Activated naive CD8-positive, alpha-beta T cell treated with anti-CD3 and anti-CD28 coated beads for 36 hours (primary cell): ENCODE results near the gene GNB4. TPM values are rescaled to one million over a fixed set of nuclear protein-coding genes. Genes with fewer than 3 reads are reported as not detected.

ENCODE experiments used
- DNase-seq: peaks from one replicate; pipeline ENCODE4 v3.0.0; 2021
- H3K27ac Mint-ChIP-seq: one replicate; pipeline ENCODE4 v1.8.0; 2022; ENCODE audit warnings: mild to moderate bottlenecking, moderate library complexity, mixed read lengths
- H3K27me3 Mint-ChIP-seq: one replicate; pipeline ENCODE4 v1.8.0; 2022; ENCODE audit warnings: mild to moderate bottlenecking, mixed read lengths
- H3K36me3 Mint-ChIP-seq: one replicate; pipeline ENCODE4 v1.8.0; 2021; ENCODE audit warnings: mild to moderate bottlenecking, mixed read lengths
- H3K4me1 Mint-ChIP-seq: one replicate; pipeline ENCODE4 v1.8.0; 2021; ENCODE audit warnings: mixed read lengths
- H3K4me3 Mint-ChIP-seq: one replicate; pipeline ENCODE4 v1.8.0; 2022; ENCODE audit warnings: mild to moderate bottlenecking, moderate library complexity, mixed read lengths
- H3K9me3 Mint-ChIP-seq: one replicate; pipeline ENCODE4 v1.8.0; 2022; ENCODE audit warnings: mixed read lengths
- total RNA-seq, 2 experiments: library from RNA; stranded (reverse); gene quantifications; one replicate each; pipeline ENCODE4 v1.2.3, GENCODE V29; 2021

The GNB4 gene
- total RNA-seq, 2 experiments from 2014 or later: 2.9 to 4.0 TPM

DNA sequence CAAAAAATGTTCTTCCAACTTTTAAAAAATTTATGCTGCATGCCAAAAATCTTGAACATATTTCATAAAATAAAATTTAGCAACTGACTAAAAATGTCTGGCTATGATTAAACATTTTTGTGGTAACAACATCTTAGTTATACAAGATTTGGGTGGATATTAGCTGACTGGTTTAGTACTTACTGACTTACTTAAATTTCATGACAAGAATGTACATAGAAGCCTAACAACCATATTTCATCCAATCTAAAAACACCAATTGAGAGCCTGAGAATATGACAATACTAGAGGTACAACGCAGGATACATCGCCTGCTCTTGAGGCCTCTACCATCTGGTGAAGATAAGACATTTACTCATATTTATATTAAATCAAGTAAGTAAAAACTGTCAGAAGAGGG, 34.6 kb downstream of the GNB4 start:
- H3K9me3 Mint-ChIP-seq: no peaks in the 10 kb centered on the region
- H3K27me3 Mint-ChIP-seq: no peaks in the 10 kb centered on the region

GRCh38 chr3:179415377-179415776, 35.9 kb downstream of the GNB4 start:
- no peak for DNase-seq
- no peaks in the 10 kb centered on the region for H3K9me3 Mint-ChIP-seq
- no peaks in the 10 kb centered on the region for H3K27me3 Mint-ChIP-seq
- H3K27ac Mint-ChIP-seq: no peak overlapping the region
- H3K4me3 Mint-ChIP-seq: no peak overlapping the region
- H3K4me1 Mint-ChIP-seq: no peaks in the 10 kb centered on the region
- H3K36me3 Mint-ChIP-seq: no peaks in the 10 kb centered on the region

More for the DNA sequence above, 34.6 kb downstream of the GNB4 start:
- Mint-ChIP-seq H3K4me3 (no peak overlapping the region), H3K36me3 (no peaks in the 10 kb centered on the region), H3K27ac (no peak overlapping the region), H3K4me1 (no peaks in the 10 kb centered on the region)
- DNase-seq: no peak

DNA sequence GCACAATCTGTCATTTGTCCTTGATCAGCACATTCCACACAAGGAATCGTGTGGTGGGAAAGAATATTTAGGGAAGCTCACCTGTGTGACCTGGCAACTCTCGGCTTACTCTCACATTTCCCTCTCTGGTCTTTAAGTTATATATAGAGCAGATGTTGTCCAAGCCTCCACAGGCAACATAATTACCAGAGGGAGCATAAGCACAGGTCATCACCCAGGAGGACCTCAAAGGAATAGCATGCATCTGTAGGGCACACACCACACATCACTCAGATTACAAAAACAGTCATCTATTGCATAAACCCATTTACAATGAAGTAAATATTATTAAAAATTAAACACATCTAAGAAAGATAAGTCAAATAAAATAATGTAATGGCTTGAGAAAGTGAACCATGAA, 36.5 kb downstream of the GNB4 start:
- Mint-ChIP-seq H3K27ac (no peak overlapping the region), H3K27me3 (no peaks in the 10 kb centered on the region), H3K36me3 (no peaks in the 10 kb centered on the region), H3K4me1 (no peaks in the 10 kb centered on the region), H3K4me3 (no peak overlapping the region), H3K9me3 (no peaks in the 10 kb centered on the region)
- DNase-seq: no peak

- Mint-ChIP-seq H3K27ac (no peak overlapping the region), H3K27me3 (no peaks in the 10 kb centered on the region), H3K4me3 (no peak overlapping the region), H3K9me3 (no peaks in the 10 kb centered on the region), H3K36me3 (no peaks in the 10 kb centered on the region), H3K4me1 (no peaks in the 10 kb centered on the region)
- DNase-seq: no peak
Observed at GRCh38 chr3:179410999-179411398, 40.3 kb downstream of the GNB4 start.

DNA sequence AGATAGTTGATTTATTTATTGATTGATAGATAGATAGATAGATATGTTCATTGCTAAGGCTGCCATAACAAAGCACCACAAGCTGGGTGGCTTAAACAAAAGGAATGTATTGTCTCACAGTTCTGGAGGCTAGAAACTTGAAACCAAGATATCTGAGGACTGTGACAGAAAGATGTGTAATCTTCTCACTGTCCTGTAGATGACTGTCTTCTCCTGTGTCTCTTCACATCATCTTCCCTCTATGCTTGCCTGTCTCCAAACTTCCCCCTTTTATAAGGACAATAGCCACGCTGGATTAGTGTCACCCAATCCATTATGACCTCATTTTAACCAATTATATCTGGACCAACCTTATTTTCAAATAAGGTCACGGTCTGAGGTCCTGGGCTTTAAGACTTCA, 40.9 kb downstream of the GNB4 start:
- no peak overlapping the region for H3K27ac Mint-ChIP-seq
- H3K4me1 Mint-ChIP-seq: no peaks in the 10 kb centered on the region
- no peaks in the 10 kb centered on the region for H3K27me3 Mint-ChIP-seq
- H3K4me3 Mint-ChIP-seq: no peak overlapping the region
- DNase-seq: no peak
- H3K9me3 Mint-ChIP-seq: no peaks in the 10 kb centered on the region
- no peaks in the 10 kb centered on the region for H3K36me3 Mint-ChIP-seq

- Mint-ChIP-seq H3K27me3 (no peaks in the 10 kb centered on the region), H3K4me3 (no peak overlapping the region), H3K4me1 (no peaks in the 10 kb centered on the region), H3K36me3 (peaks cover 10% of the 10 kb centered on the region), H3K9me3 (no peaks in the 10 kb centered on the region), H3K27ac (no peak overlapping the region)
- no peak for DNase-seq
Observed at GRCh38 chr3:179404307-179404706, 47.0 kb downstream of the GNB4 start.

DNA sequence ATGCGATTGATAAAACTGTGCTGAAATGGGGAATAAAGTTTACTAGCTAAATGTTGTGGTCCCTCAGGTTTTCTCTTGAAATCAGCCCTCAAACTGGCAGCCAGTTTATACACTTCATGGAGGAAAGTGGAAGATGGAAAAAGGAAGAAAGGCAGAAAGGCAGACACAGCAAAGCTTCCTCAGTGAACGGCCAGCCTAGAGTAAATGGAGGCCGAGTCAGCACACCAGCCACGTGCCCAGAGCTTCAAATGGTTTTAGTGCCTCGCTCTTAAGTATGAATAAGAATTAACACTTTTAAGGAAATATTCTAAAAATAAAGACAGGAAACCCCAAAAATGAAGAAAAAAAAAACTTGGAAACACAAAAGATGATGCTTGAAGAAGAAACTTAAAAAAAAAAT, 48.3 kb downstream of the GNB4 start:
- H3K27ac Mint-ChIP-seq: no peak overlapping the region
- H3K27me3 Mint-ChIP-seq: no peaks in the 10 kb centered on the region
- H3K36me3 Mint-ChIP-seq: peaks cover 10% of the 10 kb centered on the region
- no peak for DNase-seq
- H3K9me3 Mint-ChIP-seq: no peaks in the 10 kb centered on the region
- no peak overlapping the region for H3K4me3 Mint-ChIP-seq
- no peaks in the 10 kb centered on the region for H3K4me1 Mint-ChIP-seq

DNA sequence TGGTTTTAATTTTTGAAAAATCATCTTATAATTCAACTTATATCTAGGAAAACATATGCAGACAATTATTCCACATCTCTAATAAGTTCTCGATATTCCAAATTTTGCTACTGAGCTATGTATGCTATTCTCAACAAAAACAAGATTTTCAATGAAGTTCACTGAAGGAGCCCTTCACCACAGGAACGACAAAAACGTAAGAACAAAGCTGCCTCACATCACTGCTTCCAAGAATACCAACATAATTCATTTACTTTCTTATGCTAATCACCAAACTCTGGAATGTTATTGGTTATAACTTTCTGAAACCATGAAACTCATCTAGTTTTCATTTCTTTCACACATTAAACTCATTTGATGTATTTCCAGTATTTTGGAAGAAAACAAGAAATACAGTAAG, 49.7 kb downstream of the GNB4 start:
- Mint-ChIP-seq H3K27ac (no peak overlapping the region), H3K4me1 (no peaks in the 10 kb centered on the region), H3K27me3 (no peaks in the 10 kb centered on the region), H3K36me3 (peaks cover 10% of the 10 kb centered on the region), H3K9me3 (no peaks in the 10 kb centered on the region), H3K4me3 (no peak overlapping the region)
- DNase-seq: no peak

- DNase-seq: no peak
- H3K4me3 Mint-ChIP-seq: no peak overlapping the region
- H3K4me1 Mint-ChIP-seq: no peaks in the 10 kb centered on the region
- H3K36me3 Mint-ChIP-seq: peaks cover 13% of the 10 kb centered on the region
- no peak overlapping the region for H3K27ac Mint-ChIP-seq
- H3K9me3 Mint-ChIP-seq: no peaks in the 10 kb centered on the region
- no peaks in the 10 kb centered on the region for H3K27me3 Mint-ChIP-seq
Observed at GRCh38 chr3:179398574-179399231, 52.6 kb downstream of the GNB4 start.

DNA sequence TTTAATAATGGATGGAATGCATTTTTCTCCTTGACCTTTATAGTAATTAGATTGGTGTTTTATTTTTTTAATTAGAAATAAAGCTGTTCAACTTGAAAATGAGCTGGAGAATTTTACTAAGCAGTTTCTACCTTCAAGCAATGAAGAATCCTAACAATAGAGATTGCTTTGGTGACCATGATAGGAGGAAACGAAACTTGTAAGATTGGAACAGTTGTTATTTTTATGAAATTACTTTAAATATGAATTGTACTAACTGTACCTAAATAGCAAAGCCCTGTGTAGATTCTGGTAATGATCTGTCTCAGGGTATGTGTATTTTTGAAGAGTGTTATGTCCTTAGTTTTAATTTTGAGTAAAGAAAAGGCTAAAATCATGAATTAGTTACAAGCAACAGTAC, 59.4 kb downstream of the GNB4 start:
- Mint-ChIP-seq H3K4me3 (no peak overlapping the region), H3K4me1 (no peaks in the 10 kb centered on the region), H3K9me3 (no peaks in the 10 kb centered on the region), H3K27me3 (no peaks in the 10 kb centered on the region), H3K36me3 (peaks cover 15% of the 10 kb centered on the region), H3K27ac (no peak overlapping the region)
- no peak for DNase-seq

DNA sequence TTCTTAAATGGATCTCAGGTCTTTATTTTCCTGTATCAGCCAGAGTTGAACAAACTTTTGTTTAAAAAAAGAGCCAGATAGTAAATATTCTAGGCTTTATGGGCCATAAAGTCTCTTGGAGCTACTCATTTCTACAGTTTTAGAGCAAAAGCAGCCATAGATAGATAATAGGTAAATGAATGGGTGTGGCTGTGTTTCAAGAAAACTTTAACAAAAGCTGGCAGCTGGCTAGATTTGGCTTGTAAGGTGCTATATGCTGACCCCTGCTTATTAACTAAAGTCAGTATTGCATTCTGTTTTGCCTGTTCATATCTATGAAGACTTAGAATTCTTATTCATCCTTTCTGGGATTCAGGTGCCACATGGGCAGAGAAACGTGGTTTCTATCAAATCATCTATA, 74.8 kb downstream of the GNB4 start:
- Mint-ChIP-seq H3K4me3 (no peak overlapping the region), H3K9me3 (no peaks in the 10 kb centered on the region), H3K27ac (no peak overlapping the region), H3K36me3 (peaks cover 22% of the 10 kb centered on the region), H3K4me1 (no peaks in the 10 kb centered on the region), H3K27me3 (no peaks in the 10 kb centered on the region)
- no peak for DNase-seq

DNA sequence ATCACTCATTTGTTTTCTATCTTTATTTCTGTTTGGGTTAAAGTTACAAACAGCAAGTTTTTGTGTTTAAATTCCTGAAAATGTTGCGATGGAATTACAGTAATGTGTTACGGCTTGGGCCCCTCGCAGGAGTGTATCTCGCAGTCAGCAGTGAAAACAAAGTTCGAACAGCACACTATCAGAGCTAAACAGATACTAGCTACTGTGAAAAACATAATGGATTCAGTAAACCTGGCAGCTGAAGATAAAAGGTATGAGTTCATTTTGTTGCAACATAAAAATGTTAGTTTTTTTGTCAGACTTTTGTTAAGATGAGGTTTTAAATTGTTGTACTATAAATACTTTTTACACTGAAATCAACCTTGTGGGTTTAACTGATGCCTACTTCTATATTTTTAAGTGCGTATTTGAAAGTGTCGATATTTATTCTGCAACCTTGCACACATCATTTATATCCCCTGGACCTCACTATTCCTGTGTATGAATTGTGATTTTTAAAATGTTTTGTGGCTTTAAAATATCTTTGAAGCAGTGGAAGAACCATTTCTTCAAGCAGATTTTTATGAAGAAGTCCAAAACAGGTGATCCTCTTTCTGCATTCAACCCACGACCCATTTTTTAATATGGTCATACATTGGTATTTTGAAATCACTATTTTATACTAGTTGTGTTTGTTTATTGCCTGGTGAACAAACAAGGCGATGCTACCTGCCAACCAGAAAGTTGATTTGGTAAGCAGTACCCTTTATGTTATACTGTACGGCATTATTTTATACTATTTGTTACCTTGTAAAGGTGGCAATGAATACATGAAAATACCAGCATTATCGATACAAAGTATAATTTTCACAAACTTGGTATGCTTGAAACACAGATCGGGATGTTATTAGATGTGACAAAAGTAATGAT, 75.9 kb downstream of the GNB4 start:
- H3K36me3 Mint-ChIP-seq: peaks cover 13% of the 10 kb centered on the region
- no peak for DNase-seq
- no peak overlapping the region for H3K27ac Mint-ChIP-seq
- no peaks in the 10 kb centered on the region for H3K9me3 Mint-ChIP-seq
- H3K4me3 Mint-ChIP-seq: no peak overlapping the region
- H3K4me1 Mint-ChIP-seq: no peaks in the 10 kb centered on the region
- no peaks in the 10 kb centered on the region for H3K27me3 Mint-ChIP-seq

- Mint-ChIP-seq H3K9me3 (no peaks in the 10 kb centered on the region), H3K4me1 (no peaks in the 10 kb centered on the region), H3K27ac (no peak overlapping the region), H3K36me3 (peaks cover 6% of the 10 kb centered on the region), H3K4me3 (no peak overlapping the region), H3K27me3 (no peaks in the 10 kb centered on the region)
- no peak for DNase-seq
Observed at GRCh38 chr3:179373938-179374337, 77.3 kb downstream of the GNB4 start.

- Mint-ChIP-seq H3K9me3 (no peaks in the 10 kb centered on the region), H3K27ac (no peak overlapping the region), H3K4me1 (no peaks in the 10 kb centered on the region), H3K36me3 (peaks cover 2% of the 10 kb centered on the region), H3K27me3 (no peaks in the 10 kb centered on the region), H3K4me3 (no peak overlapping the region)
- DNase-seq: no peak
Observed at GRCh38 chr3:179369621-179370020, 81.6 kb downstream of the GNB4 start.

DNA sequence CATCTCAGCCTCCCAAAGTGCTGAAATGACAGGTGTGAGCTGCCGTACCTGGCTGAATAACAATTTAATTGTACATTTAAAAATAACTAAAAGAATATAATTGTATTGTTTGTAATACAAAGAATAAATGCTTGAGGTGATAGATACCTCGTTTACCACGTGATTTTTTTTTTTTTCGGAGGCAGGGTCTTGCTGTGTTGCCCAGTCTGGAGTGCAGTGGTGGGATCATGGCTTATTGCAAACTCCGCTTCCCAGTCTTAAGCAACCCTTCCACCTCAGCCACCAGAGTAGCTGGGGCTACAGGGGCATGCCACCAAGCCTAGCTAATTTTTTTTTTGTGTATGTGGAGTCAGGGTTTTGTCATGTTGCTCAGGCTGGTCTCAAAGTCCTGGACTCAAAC, 87.9 kb downstream of the GNB4 start:
- H3K4me1 Mint-ChIP-seq: peaks cover 3% of the 10 kb centered on the region
- H3K27ac Mint-ChIP-seq: no peak overlapping the region
- no peaks in the 10 kb centered on the region for H3K9me3 Mint-ChIP-seq
- no peak overlapping the region for H3K4me3 Mint-ChIP-seq
- no peaks in the 10 kb centered on the region for H3K27me3 Mint-ChIP-seq
- peaks cover 12% of the 10 kb centered on the region for H3K36me3 Mint-ChIP-seq
- no peak for DNase-seq

DNA sequence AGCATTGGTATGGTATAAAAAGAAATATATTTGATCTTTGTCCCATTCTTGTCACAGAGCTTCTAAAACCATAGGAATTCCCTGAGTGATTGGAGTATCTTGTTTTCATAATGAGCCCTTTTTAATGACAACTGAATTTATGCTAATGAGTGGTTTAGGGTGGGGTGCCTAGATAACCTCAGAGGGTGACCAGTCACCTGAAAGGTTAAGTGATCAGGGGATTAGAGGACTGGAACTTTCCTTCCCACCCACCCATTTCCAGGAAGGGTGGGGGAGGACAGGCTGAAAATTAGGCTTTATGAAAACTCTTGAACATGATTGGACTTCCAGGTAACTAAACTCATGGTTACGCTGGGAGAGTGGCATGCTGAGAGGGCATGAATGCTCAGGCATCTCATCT, 95.3 kb downstream of the GNB4 start:
- H3K27me3 Mint-ChIP-seq: no peaks in the 10 kb centered on the region
- peaks cover 25% of the 10 kb centered on the region for H3K4me1 Mint-ChIP-seq
- DNase-seq: no peak
- peak overlapping the region; percentile 57 for H3K27ac Mint-ChIP-seq
- peaks cover 38% of the 10 kb centered on the region for H3K36me3 Mint-ChIP-seq
- H3K9me3 Mint-ChIP-seq: no peaks in the 10 kb centered on the region
- no peak overlapping the region for H3K4me3 Mint-ChIP-seq
